HG02840 (cell line): ENCODE measurements around the gene LY86.
"Not testable (repeated sequence)": the region's sequence is repeated elsewhere in the genome, so short reads cannot be mapped to it uniquely, and the experiment has no call there.

Experiments
- ATAC-seq: cut with Tn5 transposase; IDR thresholded peaks from one replicate; pipeline ENCODE4 v1.9.1; 2021; ENCODE audit warnings: mild to moderate bottlenecking, moderate library complexity, moderate number of reproducible peaks; ENCODE audit not compliant: unreplicated experiment, low FRiP score

Gene LY86

GRCh38 chr6:6595025-6595424 lies 6.5 kb downstream of the LY86 start:
- ATAC-seq, result no peak

DNA sequence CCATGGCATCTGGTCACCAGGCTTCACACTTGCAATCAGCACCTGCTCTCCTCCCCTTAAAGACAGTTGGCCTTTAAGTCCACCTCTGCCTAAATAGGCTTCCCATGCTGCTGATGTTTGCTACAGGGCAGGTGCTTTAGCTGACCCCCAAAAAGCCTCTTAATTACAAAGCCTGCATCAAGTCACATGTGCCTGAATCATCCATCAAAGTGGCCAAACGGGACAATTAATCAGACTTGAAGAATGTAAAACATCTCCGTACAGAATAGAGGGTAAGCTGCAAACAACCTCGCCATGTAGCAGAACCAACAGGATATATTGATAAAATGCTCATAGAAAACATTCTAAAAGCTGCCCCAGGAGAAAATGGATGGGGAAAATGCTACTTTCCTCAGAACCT lies 7.4 kb downstream of the LY86 start:
- no peak for ATAC-seq

- no peak for ATAC-seq
These were observed 8.2 kb downstream of the LY86 start for GRCh38 chr6:6596529-6597328.

GRCh38 chr6:6597682-6598081 lies 9.2 kb downstream of the LY86 start:
- ATAC-seq, result no peak

DNA sequence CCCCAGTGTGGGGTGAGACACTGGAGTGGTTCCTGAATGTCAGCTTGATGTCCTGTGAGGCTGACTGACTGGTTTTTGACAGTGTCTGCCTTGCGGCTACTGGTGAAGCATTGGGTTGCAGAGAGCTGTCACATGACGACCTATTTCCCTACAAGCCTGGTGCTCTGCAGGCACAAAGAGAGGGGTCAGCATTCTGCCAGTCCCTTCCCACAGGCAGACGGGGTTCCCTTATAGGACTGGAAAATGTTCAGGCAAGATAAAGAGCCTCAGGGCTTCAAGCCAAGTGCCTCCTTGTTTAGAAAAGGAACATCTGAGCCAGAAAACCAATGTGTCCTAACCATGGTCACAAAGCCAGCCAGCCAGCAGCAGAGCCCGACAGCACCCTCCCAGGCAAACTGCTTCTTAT lies 11.0 kb downstream of the LY86 start:
- ATAC-seq, result no peak

DNA sequence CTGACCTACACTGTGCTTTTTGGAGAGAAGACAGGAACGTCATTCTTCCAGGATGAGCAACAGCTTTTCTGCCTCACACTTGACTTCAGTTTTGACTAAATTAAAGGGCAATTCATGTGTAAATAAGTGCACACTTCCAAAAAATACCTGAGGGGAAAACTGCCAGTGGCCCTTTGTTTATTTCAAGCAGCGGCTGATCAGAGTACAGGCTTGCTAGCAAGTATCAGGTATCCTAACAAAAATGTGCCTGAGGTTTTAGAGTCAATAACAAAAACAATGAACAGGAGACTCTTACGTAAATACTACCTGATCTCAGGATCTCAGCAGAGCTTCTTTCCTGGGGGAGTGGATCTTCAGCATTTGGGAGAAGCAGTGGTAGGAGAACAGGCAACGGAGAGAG lies 12.4 kb downstream of the LY86 start:
- no peak for ATAC-seq

- ATAC-seq, result no peak
These were observed 13.7 kb downstream of the LY86 start for GRCh38 chr6:6602262-6602661.

DNA sequence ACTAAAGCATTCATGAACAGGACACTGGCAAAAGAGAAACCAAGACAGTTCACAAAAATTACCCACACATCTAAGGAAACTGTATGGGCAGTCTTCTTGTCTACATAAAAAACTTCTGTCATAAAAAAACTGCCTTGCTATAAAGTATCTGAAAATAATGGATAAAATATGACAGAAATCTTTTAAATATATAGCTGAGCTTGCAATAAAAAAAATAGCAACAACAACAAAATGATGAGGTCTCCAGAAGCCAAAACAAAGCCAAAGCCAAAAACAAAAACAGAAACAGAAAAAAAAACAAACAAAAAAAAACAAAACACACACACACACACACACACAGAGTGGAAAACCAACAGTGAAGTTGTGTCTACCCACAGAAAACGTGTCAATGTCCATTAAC lies 14.8 kb downstream of the LY86 start:
- ATAC-seq, result no peak

- no peak for ATAC-seq
These were observed 15.5 kb downstream of the LY86 start for GRCh38 chr6:6604015-6604414.

DNA sequence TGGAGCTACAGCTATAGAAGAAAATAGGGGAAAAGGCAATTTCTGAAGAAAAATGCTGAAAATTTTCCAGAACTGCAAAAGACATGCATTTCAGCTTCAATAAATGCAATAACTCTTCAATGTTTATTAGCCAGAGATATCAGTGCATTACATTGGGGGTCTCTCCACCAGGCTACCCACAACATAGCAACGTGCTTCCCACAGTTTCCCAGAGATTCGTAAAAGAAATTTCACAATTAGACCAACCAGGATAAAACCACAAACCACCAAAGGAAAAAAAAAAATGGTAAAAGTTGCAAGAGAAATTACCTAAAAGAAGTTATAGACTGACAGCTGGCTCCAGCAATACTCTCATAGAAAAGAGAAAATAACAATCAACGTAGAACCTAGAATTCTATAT lies 16.0 kb downstream of the LY86 start:
- no peak for ATAC-seq

DNA sequence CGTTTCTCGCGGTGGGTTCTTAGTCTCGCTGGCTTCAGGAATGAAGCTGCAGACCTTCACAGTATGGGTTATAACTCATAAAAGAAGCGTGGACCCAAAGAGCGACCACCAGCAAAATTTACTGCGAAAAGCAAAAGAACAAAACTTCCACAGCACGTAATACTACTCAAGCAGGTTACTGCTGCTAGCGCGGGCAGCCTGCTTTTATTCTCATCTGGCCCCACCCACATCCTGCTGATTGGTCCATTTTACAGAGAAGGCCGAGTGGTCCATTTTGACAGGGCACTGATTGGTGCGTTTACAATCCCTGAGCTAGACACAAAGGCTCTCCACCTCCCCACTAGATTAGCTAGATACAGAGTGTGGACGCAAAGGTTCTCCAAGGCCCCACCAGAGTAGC lies 17.4 kb downstream of the LY86 start:
- ATAC-seq, result no peak

GRCh38 chr6:6606391-6607030 lies 18.0 kb downstream of the LY86 start:
- not testable (repeated sequence) for ATAC-seq

- ATAC-seq, result no peak
These were observed 20.9 kb downstream of the LY86 start for GRCh38 chr6:6609450-6609849.

DNA sequence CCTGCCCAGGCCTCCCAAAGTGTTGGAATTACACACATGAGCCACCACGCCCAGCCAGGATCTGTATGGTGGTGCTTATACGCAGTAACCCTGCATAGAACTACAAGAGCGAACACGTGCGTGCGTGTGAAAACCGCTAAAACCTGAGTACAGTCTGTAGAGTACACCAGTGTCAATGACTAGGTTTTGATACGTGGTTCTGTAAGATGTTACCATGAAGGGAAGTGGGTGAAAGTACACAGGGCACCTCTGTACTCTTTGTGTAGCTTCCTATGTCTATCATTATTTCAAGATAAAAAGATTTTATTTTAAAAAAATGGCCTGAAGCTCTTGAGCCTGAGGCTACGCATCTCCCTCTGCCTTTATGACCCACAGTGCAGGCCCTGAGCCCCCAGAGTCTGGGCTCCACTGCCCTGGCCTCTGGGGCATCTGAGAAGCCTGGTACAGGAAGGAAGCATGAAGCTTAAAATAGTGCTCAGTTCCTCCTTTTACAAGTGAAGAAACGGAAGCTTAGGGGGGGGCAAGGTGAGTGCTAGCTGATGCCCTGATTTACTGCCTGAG lies 21.6 kb downstream of the LY86 start:
- ATAC-seq, result peak; percentile 78

- no peak for ATAC-seq
These were observed 23.0 kb downstream of the LY86 start for GRCh38 chr6:6611486-6611885.

GRCh38 chr6:6612308-6612707 lies 23.8 kb downstream of the LY86 start:
- no peak for ATAC-seq

DNA sequence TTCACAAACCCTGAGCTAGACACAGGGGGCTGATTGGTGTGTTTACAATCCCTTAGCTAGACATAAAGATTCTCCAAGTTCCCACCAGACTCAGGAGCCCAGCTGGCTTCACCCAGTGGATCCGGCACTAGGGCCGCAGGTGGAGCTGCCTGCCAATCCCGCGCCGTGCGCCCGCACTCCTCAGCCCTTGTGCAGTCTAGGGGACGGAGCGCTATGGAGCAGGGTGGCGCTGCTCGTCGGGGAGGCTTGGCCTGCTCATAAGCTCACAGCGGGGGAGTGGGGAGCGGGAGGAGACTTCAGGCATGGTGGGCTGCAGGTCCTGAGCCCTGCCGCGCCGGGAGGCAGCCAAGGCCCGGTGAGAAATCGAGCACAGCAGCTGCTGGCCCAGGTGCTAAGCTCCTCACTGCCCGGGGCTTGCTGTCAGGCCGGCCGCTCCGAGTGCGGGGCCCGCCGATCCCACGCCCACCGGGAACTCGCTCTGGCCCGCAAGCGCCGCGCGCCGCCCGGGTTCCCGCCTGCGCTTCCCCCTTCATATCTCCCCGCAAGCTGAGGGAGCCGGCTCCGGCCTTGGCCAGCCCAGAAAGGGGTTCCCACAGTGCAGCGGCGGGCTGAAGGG lies 24.7 kb downstream of the LY86 start:
- ATAC-seq, result not testable (repeated sequence)

DNA sequence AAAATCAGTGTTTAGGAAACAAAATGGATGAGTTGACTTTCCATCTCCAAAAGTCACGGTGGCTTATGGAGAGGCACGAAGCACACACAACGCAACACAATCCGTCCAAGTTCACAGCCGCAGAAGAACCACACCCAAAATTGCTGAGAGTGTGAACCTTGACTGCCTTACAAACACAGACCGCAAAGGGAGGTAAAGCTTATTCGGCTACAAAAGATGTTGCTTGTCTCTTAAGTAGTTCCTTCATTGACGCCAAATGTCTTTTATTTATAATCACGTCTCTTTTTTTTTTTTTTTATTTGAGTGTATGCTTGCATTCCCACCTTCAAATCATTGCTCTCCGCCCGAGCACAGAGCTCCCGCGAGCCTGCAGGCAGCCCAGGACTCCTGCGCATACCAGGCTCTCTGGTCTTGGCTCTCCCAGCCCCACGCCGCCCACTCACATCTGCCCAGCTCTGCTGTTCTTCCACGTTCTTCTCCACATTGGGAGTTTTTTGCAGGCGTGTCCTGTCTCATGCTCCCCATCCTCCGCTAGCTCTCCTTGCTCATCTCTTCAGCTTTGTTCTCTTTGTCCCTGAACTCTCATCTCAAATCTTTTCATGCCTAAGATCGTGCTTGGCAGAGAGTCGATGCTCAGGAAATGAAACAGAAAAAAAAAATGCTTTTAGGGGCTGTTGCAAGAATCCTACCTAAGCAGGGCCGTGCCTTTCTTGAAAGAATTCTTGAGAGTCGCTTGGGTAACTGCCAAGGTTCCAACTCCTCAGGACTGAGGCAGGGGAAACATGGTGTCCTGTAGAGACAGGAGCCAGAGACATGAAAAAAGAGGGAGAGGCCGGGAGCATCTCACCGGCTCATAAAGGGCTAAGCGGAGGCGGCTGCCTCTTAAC lies 25.8 kb downstream of the LY86 start:
- ATAC-seq, result no peak

GRCh38 chr6:6614983-6615349 lies 26.4 kb downstream of the LY86 start:
- no peak for ATAC-seq

DNA sequence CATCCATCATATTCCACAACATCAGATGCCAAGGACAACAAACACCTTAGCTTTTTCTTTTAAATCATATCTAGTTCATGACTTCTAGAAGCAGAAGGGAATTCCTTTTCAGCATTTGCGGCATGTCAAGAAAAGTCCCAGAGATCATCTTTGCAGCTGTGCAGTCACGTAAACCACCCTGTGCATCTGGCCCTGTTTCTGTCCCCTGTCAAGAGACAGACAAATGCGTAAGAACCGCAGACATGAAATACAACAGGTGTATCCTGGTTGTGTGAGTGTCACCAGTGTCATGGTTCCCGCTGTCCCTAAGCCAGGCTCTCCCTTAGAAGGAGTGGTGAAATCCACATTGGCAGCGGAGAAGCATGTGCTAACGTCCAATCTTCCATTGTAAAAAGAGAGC lies 28.1 kb downstream of the LY86 start:
- ATAC-seq, result no peak
